Fibroblast of lung (primary cell): Measurements from ENCODE around the gene CCT8. TPM values are rescaled to one million over a fixed set of nuclear protein-coding genes. Genes with fewer than 3 reads are reported as not detected.

Experiments
- DNase-seq, 2 donors: peaks; one replicate each; pipeline versions ENCODE4 v3.0.0 to v3.0.0-alpha.2; 2010; ENCODE audit warnings: low read depth in 2 of 2
- H2AFZ ChIP-seq: 2 replicates; pipeline ENCODE4 v1.5.1; 2012; ENCODE audit warnings: low read length, control low read depth, inconsistent platforms
- H3K27ac ChIP-seq: 2 replicates; pipeline ENCODE4 v1.5.1; 2011; ENCODE audit warnings: low read length, control low read depth; ENCODE audit not compliant: insufficient read depth
- H3K27me3 ChIP-seq: 2 replicates; pipeline ENCODE4 v1.5.1; 2011; ENCODE audit warnings: mild to moderate bottlenecking, low read length; ENCODE audit not compliant: control insufficient read depth, insufficient read depth
- H3K36me3 ChIP-seq: 2 replicates; pipeline ENCODE4 v1.5.1; 2011; ENCODE audit warnings: low read length; ENCODE audit not compliant: control insufficient read depth, insufficient read depth
- H3K4me1 ChIP-seq: 2 replicates; pipeline ENCODE4 v1.5.1; 2011; ENCODE audit warnings: low read length; ENCODE audit not compliant: control insufficient read depth, insufficient read depth; ENCODE audit errors: extremely low read depth
- H3K4me2 ChIP-seq: 2 replicates; pipeline ENCODE4 v1.5.1; 2011; ENCODE audit warnings: low read length, control low read depth; ENCODE audit not compliant: insufficient read depth; ENCODE audit errors: extremely low read depth
- H3K4me3 ChIP-seq, 4 experiments: fragments of 200-600 bp in 1 of 4; sonication (generic) in 1 of 4; replicated peaks in 1 of 4; 2 replicates each; pipeline ENCODE4 v1.5.1; 2011 to 2016; ENCODE audit warnings: low read length in 4 of 4, low read depth in 3 of 4, mild to moderate bottlenecking in 3 of 4, control low read depth in 2 of 4, inconsistent platforms in 1 of 4, mixed read lengths in 1 of 4; ENCODE audit not compliant: insufficient read depth in 1 of 4; ENCODE audit errors: control extremely low read depth in 1 of 4
- H3K79me2 ChIP-seq: 2 replicates; pipeline ENCODE4 v1.5.1; 2012; ENCODE audit warnings: mild to moderate bottlenecking, low read length, inconsistent platforms; ENCODE audit not compliant: control insufficient read depth, insufficient read depth
- H3K9ac ChIP-seq: 2 replicates; pipeline ENCODE4 v1.5.1; 2011; ENCODE audit warnings: mild to moderate bottlenecking, low read length, control low read depth; ENCODE audit not compliant: insufficient read depth
- H3K9me3 ChIP-seq: 2 replicates; pipeline ENCODE4 v1.5.1; 2012; ENCODE audit warnings: low read depth, low read length; ENCODE audit not compliant: control insufficient read depth, insufficient read depth
- H4K20me1 ChIP-seq: 2 replicates; pipeline ENCODE4 v1.5.1; 2011; ENCODE audit warnings: low read length; ENCODE audit not compliant: control insufficient read depth, insufficient read depth; ENCODE audit errors: extremely low read depth
- EZH2 ChIP-seq: IDR thresholded peaks from 2 replicates; pipeline ENCODE4 v1.5.1; 2012; ENCODE audit warnings: low read length, control low read depth, mild to moderate bottlenecking; ENCODE audit errors: missing control alignments
- polyA plus RNA-seq, 2 donors: library from polyadenylated mRNA; depleted of rRNA in 1 of 2; stranded (reverse) in 1 of 2; unstranded in 1 of 2; fragments of >200 nt; gene quantifications; 2 replicates each; pipeline ENCODE4 v1.2.1, GENCODE V29; 2011 to 2012; ENCODE audit warnings: missing spikeins in 1 of 2
- total RNA-seq: library from RNA; depleted of rRNA; stranded (reverse); fragments of >200 nt; gene quantifications from 2 replicates; pipeline ENCODE4 v1.2.1, GENCODE V29; 2014
- TF ChIP-seq, protein P1 (sequence below), 2 donors: IDR thresholded peaks in 1 of 2; conservative IDR thresholded peaks in 1 of 2; 1 replicate in 1 of 2; 2 replicates in 1 of 2; pipeline ENCODE4 v1.5.1; 2011 to 2012; ENCODE audit warnings: low read length in 2 of 2, control low read depth in 1 of 2, inconsistent platforms in 1 of 2, low read depth in 1 of 2, mild to moderate bottlenecking in 1 of 2

Gene CCT8
- total and polyA plus RNA-seq, 2 donors (not counting 1 experiment from before 2014, with no cell fraction given): 207 to 209 TPM

DNA sequence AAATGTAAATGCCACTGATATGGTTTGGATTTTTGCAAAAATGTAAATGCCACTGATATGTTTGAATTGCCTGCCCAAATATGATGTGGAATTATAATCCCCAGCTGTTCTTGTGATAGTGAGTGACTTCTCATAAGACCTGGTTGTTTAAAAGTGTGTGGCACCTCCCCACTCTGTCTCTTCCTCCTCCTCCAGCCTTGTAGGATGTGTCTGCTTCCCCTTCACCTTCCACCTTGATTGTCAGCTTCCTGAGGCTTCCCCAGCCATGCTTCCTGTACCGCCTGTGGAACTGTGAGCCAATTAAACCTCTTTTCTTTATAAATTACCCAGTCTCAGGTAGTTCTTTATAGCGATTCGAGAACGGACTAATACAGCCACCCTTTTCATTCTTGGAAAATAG lies 1.3 kb upstream of the CCT8 start:
- Histone ChIP-seq H2AFZ (no peak overlapping the region), H3K4me2 (no peak overlapping the region), H4K20me1 (no peaks in the 10 kb centered on the region), H3K9me3 (no peaks in the 10 kb centered on the region), H3K4me3 (no peak overlapping the region), H3K9ac (no peak overlapping the region), H3K4me1 (peaks cover 9% of the 10 kb centered on the region), H3K27ac (no peak overlapping the region), H3K36me3 (no peaks in the 10 kb centered on the region), H3K27me3 (no peaks in the 10 kb centered on the region), H3K79me2 (peaks cover 37% of the 10 kb centered on the region)
- no peak for DNase-seq
- TF ChIP-seq, protein P1, sequence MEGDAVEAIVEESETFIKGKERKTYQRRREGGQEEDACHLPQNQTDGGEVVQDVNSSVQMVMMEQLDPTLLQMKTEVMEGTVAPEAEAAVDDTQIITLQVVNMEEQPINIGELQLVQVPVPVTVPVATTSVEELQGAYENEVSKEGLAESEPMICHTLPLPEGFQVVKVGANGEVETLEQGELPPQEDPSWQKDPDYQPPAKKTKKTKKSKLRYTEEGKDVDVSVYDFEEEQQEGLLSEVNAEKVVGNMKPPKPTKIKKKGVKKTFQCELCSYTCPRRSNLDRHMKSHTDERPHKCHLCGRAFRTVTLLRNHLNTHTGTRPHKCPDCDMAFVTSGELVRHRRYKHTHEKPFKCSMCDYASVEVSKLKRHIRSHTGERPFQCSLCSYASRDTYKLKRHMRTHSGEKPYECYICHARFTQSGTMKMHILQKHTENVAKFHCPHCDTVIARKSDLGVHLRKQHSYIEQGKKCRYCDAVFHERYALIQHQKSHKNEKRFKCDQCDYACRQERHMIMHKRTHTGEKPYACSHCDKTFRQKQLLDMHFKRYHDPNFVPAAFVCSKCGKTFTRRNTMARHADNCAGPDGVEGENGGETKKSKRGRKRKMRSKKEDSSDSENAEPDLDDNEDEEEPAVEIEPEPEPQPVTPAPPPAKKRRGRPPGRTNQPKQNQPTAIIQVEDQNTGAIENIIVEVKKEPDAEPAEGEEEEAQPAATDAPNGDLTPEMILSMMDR (conservative IDR thresholded peaks at IDR 0.05 in 1 of 2, IDR thresholded peaks at IDR 0.05 in 1 of 2; ENCODE audit: low read depth in 1 of 2, low read length in 2 of 2): no peak
- no peak for TF ChIP-seq EZH2

DNA sequence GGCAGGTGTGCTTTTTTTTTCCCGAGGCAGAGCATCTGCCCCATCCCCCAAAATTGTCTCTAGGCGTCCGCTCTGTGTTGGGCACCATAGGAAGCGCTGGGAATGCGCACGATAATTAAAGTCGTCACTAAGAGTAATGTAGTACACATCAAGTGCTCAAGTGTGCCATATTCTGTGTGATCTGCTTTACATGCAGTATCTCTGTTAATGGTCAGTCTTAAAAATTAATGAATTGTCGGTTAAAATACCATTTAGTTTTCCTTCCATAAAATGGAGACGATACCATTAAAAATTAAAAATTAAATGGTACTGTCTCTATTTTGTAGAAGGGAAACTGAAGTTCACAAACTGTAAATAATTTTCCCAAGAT lies 544 bp upstream of the CCT8 start:
- H3K27ac ChIP-seq: peak overlapping the region; percentile 93
- peak overlapping the region; percentile 57 for H3K9ac ChIP-seq
- no peak for DNase-seq
- peaks cover 6% of the 10 kb centered on the region for H3K4me1 ChIP-seq
- H3K4me3 ChIP-seq: peak overlapping the region; percentile 63 to 95 (median 84)
- H2AFZ ChIP-seq: peak overlapping the region; percentile 85
- no peaks in the 10 kb centered on the region for H3K9me3 ChIP-seq
- H3K79me2 ChIP-seq: peaks cover 44% of the 10 kb centered on the region
- peak overlapping the region; percentile 84 for H3K4me2 ChIP-seq
- no peaks in the 10 kb centered on the region for H3K27me3 ChIP-seq
- peaks cover under 1% of the 10 kb centered on the region for H3K36me3 ChIP-seq
- TF ChIP-seq, protein P1 (conservative IDR thresholded peaks at IDR 0.05 in 1 of 2, IDR thresholded peaks at IDR 0.05 in 1 of 2; ENCODE audit: low read depth in 1 of 2, low read length in 2 of 2): no peak
- no peak for TF ChIP-seq EZH2
- no peaks in the 10 kb centered on the region for H4K20me1 ChIP-seq

DNA sequence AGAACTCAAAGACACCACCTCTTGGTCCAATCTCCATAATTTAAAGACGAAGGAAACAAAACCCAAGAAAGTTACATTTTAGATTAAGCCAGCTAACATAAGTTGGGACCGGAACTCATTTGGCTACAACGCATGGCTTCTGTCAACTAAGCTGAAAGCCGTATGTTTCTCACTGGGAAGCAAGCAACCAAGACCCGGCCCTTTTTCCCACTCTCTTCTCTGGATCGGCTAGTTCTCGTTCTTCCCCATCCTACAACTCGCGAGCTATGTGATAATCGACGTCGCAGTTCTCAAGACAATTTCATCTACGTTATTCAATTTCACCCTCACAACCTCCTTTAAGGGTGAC lies 601 bp downstream of the CCT8 start:
- Histone ChIP-seq H4K20me1 (no peaks in the 10 kb centered on the region), H3K4me3 (peak overlapping the region; percentile 93 to 100 (median 97)), H3K79me2 (peaks cover 48% of the 10 kb centered on the region), H3K9ac (peak overlapping the region; percentile 99), H2AFZ (peak overlapping the region; percentile 42), H3K36me3 (peaks cover 1% of the 10 kb centered on the region), H3K9me3 (no peaks in the 10 kb centered on the region), H3K4me2 (peak overlapping the region; percentile 77), H3K4me1 (peaks cover 6% of the 10 kb centered on the region), H3K27me3 (no peaks in the 10 kb centered on the region), H3K27ac (peak overlapping the region; percentile 93)
- TF ChIP-seq, protein P1 (conservative IDR thresholded peaks at IDR 0.05 in 1 of 2, IDR thresholded peaks at IDR 0.05 in 1 of 2; ENCODE audit: low read depth in 1 of 2, low read length in 2 of 2): no peak
- no peak for TF ChIP-seq EZH2
- DNase-seq: peak; percentile 37 to 46
